ENCODE data around the gene NHSL2.
"Not testable (repeated sequence)": the region's sequence is repeated elsewhere in the genome, so short reads cannot be mapped to it uniquely, and the experiment has no call there.

The NHSL2 gene

DNA sequence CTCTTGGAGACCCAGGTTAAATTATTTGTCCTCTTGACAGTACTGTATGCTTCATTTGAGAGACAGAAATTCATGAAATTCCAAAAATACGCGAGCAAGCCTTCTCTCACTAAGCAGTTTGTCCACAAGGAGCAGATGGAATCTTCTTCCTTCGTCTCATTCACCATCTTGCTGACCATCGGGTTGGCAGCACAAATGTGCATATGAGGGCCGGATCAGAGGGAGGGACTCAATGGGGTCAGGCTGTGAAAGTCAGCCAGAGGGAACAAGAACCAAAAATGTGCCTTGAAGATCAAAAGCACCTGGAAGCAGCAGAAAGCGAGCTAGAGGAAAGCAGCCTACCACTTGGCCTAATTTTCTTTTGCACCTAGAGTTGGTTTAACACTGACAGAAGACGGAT, 16.4 kb downstream of the NHSL2 start:
- DNase-seq: no peak

DNA sequence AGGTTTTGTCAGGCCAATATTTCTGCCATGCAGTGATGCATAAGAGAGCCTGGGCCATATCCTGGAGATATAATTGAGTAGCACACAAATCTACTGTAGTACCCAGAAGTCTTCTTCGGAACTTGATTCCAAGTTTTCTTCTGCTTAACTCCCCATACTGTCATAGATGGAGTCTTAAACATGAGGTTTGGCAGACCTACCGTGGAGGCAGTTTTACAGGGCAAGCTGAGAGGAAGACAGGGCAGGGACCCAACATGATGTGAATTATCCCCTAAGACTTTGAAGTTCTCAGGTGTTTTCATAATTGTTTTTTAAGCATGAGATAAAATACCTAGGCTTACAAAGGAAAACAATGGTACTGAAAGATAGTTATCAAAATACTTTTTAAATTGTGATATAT, 18.2 kb downstream of the NHSL2 start:
- DNase-seq: no peak

DNA sequence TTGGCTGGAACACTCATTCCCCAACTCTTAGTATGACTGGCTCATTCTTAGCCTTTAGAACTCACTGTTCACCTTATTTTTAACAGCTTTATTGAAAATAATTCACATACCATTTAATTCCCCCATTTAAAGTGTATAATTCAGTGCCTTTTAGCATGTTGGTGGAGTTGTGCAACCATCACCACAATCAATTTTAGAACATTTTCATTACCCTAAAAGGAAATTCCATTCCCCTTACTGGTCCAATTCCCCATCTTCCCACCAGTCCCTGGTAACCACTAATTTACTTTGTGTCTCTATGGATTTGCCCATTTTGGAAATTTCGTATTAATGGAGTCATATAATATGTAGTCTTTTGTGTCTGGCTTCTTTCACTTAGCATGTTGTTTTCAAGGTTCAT, 19.7 kb downstream of the NHSL2 start:
- DNase-seq: no peak

DNA sequence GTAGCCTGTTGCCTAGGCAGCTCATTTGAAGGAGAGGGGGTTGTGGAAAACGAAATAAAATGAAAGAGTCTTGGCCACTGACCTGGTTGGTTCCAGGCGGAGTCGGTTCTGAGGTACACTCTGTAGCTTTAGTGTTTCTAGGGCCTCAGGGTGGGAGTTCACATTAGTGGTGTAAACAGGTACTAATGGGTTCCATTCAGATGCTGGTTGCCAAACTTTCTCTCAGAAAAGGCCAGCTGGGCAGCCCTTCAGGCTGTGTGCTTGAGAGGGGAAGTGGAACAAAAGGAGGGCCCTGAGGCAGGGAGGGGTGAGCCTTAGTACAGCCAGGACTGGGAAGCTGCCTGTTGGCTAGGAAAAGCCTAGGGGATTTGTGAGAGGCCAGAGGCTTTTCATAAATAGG, 24.8 kb downstream of the NHSL2 start:
- no peak for DNase-seq

DNA sequence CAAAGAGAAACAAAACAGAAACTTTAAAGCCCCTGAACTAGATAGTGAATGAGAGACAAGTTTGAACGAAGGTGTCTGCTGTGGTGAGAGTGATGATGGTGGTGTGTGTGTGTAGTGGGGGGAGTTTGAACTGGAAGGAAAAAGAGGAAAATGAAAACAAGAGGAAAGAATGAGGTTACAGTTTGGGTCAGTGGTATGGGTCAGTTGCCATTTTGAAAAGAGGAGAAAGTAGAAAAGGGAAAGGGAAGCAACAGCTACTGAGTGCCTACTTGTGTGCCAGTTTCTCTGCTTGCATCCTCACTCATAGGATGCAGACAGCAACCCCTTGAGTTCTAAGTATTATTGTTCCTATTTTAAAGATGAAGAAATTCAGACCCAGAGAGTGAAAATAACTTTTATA, 26.0 kb downstream of the NHSL2 start:
- DNase-seq: no peak

DNA sequence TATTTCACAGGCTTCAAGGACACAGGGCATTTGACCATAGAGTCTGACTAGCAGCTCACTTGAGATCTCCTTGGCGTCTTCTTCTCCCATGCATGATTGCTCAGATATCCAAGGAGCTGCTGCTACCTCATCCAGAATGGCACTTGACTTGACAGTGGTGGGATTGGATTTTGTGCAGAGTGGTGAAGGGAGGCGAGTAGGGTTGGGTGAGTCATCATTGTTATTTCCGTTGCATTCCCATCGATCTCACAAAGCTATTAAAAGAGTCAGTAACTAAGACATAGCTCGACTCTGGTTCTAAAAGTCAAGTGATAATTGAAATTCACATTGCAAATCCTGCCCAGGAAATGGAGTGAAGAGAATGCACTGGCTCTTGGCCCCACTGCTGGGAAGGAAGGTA, 27.7 kb downstream of the NHSL2 start:
- DNase-seq: no peak

DNA sequence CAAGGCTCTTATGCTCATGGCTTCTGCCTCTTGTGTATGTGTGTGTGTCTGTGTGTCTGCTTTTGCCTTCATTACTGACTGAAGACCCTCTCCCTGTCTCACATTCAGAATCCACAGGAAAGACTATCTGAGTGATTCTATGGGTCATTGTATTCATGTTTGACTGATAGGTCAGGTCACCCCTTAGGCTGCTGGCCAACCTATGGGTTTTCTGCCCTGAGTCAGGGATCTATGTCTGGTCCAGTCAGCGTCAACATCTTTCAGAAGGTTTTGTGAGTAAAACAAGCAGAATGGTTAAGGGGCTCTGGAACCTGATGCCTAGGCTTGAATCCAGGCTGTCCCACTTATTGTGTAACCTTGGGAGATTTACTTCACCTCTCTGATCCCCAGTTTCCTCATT, 30.5 kb downstream of the NHSL2 start:
- DNase-seq: no peak

DNA sequence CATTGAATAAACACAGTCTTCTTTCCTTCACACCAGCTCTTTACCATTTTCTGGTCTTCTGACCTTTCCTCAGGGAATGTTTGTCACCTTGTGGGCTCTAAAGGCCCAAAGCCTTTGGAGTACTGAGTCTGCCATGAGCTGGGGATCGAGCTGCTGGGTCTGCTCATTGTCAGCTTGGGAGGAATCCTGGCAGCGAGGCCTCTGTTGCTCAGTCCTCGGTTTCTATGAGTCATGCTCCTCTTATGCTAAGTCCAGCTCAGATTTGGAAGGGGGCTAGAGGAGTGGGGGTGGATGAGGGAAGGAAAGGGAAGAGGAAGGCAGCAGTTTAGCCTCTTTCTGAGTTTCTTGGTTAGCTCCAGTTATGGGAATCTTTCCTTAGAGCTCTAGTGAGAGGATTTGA, 31.1 kb downstream of the NHSL2 start:
- DNase-seq: no peak

DNA sequence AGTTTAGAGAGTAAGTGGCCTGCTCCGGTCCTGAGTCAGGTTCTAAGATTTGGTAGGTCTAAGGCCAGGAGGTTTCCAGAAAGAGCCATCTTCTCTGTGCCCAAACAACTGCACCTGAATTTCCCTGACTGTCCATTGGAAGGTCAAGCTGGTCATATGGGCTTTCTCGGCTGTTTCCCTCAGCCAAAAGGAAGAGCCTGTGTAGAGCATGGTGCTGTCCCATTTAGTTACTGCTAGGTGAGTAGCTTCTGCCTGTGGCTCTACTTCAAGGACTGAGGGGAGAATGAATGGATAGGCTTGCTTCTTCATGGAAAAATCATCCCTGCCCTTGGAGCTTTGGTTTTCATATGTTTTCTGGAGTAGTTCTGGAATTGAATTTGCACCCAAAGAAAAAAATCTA, 33.7 kb downstream of the NHSL2 start:
- no peak for DNase-seq

DNA sequence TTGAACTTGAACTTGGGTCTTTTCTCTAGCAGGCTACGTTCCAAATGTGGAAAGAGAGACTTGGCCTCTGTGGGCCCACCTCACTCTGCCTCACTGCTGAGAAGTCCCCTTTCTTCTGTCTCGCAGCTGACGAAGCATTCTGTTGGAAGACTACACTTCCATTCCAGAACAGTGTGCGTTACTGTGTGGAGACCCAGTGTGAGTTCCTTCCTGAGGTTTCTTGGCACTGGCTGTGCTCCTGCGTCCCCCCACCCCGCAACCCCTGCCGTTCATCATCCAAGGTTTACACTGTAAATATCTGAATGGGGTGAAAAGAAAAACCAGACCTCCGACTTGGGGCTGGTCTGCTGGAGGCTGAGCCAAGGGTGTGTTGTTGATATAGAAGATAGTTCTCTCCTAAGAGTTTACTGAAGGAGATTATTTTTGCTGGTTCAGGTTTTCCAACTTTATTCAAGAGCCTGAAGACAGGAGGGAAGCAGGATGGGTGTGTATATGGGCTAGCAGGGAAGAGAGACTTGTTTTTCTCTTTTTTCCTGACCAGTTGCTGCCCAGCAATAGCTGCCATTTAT, 34.7 kb downstream of the NHSL2 start:
- no peak for DNase-seq

DNA sequence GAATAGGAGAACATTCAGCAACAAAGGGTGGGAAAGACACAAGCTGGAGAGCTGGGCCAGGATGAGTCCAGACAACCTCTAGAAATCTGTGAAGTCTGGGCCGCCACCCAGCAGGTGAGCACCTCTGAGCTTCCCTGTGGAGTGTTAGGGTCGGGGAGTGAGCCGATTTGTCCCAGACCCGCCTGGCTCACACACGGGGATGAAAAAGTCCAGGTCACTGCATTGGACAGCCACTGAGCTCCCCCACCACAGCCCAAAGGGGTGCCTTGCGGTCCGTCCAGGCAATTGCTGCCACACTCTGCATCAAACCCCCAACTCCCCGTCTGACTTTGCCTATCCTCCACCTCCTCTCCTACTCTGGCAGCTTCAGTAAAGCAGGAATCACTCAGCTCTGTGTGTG, 38.7 kb downstream of the NHSL2 start:
- DNase-seq: no peak

DNA sequence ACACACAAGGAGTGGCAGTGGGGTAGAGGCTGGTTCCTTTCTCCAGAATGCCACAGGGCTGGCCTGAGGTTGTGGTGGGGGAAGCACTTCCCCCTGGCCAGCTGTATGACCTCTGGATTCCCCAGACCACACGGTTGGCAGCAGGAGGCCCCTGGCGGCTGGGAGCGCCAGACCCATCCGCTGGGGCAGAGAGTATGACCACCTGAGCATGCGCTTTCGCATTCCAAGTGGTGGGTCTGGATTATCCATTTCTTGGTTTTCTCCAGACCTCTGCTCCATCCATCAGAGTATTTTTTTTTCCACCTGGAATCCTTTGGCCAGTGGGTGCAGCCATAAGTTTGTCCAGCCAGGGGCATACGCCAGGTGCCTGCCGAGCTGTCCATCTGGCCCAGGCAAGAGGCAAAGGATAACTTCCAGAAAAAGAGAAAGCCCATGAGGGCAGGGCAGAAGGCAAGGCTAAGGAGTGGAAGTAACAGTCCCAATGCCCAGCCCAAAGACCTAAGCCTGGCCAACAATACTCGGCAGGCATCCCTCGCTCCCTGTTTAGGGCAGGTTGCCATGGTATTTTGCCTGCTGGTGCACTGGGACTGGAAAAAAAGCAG, 39.3 kb downstream of the NHSL2 start:
- DNase-seq: no peak

DNA sequence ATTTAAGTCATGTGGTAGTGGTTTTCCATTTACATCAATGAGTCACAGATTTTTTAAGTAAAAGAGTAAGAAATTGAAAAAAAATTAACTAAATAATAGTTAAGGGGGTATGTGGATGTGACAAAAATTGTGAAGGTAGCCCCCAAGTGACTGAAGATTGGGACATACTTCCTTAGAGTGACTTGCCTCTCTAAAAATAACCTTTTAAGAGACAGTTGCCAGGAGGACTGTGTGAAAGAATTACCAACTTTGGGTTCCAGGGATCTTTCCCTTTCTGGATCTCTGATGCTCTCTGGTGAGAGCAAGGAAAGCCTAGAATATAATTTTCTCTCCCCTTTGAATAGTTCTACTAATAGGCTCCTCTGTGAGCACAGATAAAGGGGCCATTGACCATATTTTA, 42.7 kb downstream of the NHSL2 start:
- no peak for DNase-seq

DNA sequence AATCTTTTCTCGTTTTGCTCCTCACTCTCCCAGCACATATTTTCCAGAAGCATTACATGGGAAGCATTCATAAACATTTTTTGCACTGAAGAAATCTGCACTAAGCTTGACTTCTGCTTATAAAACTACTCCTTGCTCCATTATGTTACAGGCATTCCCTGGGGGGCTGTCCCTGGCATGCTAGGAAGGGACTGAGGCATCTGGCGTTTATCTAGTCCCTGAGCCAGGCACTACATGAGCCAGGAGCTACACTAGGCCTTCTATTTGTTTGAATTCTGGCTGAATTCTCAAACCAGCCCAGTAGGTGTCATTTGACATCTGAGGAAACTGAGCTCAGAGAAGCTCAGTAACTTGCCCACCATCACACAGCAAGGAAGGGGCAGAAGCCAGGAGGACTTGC, 43.3 kb downstream of the NHSL2 start:
- DNase-seq: no peak

DNA sequence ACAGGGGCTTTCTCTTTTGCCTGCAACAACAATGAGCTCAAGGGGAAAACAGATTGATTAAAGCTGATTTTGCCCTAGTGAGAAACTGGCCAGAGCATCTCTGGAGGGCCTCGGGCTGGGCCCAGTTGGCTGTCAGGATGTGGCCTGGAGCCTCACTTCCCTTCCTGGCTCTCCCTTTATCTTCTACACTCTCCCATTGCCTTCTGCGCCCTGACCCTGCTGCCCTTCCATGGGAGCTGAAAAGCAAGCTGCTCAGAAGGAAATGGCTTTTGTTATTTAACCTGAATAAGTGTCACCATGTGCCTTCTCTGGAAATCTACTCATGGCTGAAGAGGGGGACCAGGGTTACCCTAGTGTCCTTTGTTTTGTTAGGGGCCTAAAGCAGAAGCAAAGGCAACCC, 43.8 kb downstream of the NHSL2 start:
- DNase-seq: no peak

DNA sequence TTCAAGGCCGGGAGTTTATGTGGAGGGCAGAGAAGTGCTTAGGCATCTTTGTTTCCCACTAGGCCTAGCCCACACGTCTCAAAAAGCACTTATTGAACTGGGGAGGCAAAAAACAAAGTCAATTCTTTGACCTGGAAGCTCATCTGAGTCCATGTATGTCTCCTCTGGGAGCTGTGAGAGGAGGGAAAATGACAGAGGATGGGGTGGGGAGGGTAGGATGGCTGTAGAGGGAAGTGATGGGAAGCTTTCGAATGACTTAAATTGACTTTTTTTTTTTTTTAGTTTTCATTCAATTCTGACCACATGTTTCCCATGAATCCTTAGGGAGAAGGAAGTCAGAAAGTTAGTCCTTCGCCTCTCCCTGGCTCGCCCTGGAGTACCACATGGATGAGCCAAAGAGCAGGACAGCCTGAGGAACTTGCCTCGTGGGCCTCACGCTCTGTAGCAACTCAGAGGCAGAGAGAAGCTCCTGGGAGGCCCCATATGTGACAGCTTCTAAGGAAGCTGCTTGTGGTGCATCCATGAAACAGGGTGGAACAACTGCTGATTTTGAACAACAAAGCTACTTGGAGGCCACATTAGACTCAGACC, 45.0 kb downstream of the NHSL2 start:
- no peak for DNase-seq

DNA sequence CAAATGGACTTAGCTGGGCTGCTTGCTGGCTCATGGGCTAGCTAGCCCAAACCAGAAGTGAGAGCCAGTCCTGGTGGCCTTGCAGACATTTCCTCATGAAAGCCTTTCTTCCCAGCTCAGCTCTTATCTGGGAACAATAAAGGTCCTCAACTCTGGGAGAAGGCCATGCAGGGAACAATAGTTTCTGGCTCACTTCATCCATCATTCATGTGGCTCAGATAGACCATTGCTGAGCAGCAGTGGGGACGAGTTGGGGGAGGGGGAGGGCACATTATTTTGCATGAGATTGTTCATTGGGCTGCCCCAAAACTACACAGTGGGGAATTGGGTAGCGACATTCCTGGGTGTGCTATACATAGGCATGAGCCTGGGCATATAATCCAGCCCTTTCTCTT, 47.6 kb downstream of the NHSL2 start:
- DNase-seq: no peak

DNA sequence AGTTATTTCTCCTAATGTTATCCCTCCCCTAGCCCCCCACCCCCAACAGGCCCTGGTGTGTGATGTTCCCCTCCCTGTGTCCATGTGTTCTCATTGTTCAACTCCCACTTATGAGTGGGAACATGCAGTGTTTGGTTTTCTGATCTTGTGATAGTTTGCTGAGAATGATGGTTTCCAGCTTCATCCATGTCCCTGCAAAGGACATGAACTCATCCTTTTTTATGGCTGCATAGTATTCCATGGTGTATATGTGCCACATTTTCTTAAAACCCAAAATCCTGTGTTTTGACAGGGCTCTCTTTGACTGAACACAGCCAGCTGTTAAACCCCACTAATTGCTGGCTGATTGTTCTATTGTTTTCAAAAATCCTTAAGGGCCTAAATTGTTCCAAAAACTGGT, 53.5 kb downstream of the NHSL2 start:
- not testable (repeated sequence) for DNase-seq

DNA sequence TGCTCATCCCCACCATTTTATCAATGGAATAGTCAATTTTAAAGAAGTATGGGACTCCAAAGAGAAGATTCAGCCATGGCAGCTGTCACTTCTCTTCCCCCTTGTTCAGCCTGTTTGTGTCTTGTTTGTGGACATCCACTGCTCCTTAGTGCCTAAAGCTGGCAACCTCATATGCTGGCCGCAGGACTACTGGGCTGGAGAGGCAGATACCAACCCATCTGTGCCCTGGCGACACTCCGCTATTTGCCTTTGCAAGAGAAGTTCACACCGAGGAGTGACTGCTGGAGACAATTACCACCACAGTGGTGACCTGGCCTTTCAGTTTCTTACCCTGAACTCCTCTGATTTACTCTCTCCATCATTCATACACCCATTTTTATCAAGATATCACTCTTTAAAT, 64.3 kb downstream of the NHSL2 start:
- DNase-seq: no peak

DNA sequence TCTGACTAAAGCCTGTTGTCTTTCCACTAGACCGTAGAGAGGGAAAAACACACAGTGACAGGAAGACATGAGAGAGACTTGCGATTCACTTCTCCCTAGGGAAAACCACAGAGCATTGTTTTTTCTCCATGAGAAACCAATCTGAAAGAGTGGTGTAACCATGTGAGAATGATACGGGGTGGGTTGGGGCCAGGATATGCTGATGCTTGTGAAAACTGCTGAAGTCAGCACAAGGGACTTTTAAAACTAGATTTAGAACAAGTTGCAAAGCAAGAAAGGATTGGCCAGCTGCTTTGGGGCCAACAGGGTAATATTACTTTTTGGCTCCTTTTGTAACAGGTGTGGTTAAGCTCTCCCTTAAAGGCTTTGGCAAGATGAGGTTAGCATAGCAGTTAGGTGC, 66.1 kb downstream of the NHSL2 start:
- no peak for DNase-seq

DNA sequence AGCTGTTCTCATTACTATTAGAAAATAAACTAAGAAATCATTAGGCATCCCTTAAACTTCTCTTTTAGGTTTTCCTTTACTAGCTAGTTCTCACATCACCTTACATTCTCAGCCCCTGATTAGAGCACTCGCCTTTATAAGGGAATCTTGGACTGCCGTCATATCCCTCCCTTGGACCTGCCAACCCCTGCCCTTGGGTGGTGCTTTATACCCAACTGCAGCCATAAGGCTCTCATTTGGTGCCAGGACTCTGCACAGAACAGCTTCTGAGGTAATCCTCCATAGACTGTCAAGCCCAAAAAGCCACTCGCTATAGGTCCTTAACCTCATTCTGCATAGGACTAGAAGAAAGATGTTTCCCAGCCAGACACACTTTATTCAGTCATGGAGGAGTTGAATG, 67.5 kb downstream of the NHSL2 start:
- no peak for DNase-seq

DNA sequence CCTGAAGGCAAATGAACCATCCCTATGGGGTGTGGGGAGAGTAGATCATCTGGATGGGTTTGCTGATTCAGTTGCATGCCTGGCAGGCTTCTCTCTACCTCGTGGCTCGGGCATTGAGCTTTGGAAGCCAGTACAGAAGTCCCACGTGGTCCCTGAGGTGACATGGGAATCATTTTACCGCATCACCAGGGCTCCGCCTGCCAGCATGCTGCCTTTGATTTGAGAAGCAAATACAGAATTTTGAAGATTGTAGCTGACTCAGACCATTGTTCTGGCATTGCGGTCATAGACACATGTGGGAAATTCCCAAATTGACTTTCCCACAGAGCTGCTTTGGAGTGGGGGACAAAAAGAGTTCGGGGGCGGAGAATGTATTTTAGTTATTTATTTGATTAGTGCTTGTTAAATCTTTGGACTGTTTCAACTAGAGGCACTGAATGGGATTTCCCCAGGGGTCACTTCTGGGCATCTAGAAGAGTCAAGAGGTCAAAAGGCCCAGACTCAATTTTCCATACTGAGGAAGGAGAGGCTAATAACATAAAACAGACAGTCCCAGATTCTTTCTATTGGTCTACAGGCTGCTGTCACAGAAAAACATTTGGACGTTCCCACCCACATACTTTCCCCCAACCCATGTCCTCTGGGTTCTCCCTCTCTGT, 79.3 kb downstream of the NHSL2 start:
- no peak for DNase-seq

DNA sequence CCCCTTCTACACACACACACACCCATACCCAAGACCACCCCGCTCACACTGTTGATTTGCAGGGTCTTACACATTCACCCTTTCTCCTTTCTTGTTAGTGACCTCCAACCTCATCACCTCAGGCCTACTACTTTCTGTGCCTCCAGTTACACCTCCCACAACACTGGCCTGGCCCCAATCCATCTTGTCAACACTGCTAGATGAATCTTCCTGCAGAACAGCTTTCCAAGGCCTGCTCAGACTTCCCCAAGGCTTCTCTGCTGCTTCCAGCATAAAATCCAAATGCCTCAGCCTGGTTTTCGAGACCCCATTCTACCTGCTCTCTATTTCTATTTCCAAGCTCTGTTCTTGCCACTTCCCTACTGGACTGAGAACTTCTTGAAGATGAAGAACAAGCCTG, 79.9 kb downstream of the NHSL2 start:
- no peak for DNase-seq

DNA sequence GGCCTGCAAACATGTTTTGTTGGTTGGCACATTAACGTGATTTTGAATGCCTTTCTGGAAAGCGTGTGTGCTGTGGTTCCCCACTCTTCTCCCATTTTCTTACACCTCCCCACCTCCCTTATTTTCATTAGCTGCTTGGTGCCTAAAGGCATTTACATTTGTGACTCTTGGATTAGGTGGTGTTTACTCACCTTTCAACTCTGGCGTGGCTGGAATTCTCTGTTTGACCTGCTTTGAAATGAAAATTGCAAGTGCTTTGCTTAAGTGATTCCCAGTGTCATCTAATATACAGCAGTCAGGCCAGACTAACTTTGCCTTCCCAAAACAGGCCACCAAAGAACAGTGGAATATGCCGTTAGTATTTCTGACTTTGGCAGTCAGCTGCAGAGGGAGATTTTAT, 80.5 kb downstream of the NHSL2 start:
- no peak for DNase-seq

DNA sequence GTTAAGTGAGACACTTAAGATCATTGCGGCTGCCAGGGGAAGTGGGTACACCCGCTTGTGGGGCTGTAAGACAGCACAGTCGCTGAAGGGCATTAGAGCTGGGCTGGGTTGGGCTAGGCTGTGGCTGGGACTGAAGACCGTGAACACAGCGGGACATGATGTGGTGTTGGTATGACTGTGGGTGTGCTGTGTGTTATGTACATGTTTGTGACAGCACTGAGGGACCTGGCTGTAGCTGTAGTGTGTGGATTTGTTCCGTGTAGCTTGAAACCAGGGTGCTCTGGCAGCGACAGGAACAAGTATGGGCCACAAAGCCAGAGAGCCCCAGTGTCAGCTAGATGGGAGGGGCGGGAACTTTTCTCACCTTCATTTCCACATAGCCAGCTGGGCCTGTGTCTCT, 82.1 kb downstream of the NHSL2 start:
- peak; percentile 62 to 64 for DNase-seq

Data from CD4-positive, alpha-beta T cell treated with Interleukin-4 for 1 hour (primary cell).